ENCODE results near the gene PUM1. TPM values are rescaled to one million over a fixed set of nuclear protein-coding genes. Genes with fewer than 3 reads are reported as not detected.
"Not testable (repeated sequence)": the region's sequence is repeated elsewhere in the genome, so short reads cannot be mapped to it uniquely, and the experiment has no call there.

Gene PUM1
- total and polyA plus RNA-seq, 10 of the 15 experiments (the other 5 are each of a cell fraction or from before 2014, with no cell fraction given): 21.4 to 75.3 (median 42.4) TPM

DNA sequence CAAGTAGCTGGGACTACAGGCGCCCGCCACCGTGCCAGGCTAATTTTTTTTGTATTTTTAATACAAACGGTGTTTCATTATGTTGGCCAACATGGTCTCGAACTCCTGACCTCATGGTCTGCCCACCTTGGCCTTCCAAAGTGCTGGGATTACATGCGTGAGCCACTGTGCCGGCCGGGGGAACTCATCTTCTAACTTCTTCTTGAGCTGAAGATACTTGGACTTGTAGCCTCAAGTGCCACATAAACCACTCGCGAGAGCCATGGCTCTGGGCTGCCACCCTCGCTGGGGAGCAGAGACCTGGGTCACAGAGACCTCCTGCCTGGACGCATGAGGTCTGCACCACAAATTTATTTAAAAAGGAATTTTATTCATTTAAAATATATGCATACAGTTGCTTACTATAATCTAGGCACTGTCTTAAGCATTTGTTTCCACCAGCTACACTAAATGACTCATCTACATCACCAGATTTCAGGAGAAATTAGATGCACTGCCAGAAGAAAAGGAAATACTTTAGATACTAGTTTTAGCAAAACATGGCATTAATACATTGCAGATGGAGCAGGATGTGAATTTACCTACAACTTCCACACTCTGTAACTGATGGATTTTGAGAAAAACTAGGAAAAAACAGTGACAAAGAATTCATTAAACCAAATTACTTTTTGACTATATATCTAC, 29.9 kb upstream of the PUM1 start:
- ChIA-PET RAD21 (ENCODE audit: unreplicated experiment) (no interaction called here), POLR2A (interaction anchor here (1.0 kb wide), 1 partner anchor 30 kb away, joined by 3 read pairs; no protein-coding TSS in a partner anchor), CTCF (interaction anchor here (0.6 kb wide), 1 partner anchor 12 kb away, joined by 4 read pairs; no protein-coding TSS in a partner anchor), SMC1A (ENCODE audit: uncharacterized antibody, unreplicated experiment) (interaction anchor here (1.4 kb wide), 1 partner anchor 65 kb away, joined by 4 read pairs; no protein-coding TSS in a partner anchor)
- Histone ChIP-seq H3K79me2 (ENCODE audit: control insufficient read depth, insufficient read depth, low read length) (no peaks in the 10 kb centered on the region), H2AFZ (ENCODE audit: control insufficient read depth, low read depth, low read length) (no peak overlapping the region), H3K9me3 (replicated peaks; ENCODE audit: control insufficient read depth, insufficient read depth, low read length) (no peaks in the 10 kb centered on the region), H3K36me3 (ENCODE audit: control insufficient read depth in 2 of 2, insufficient read depth in 2 of 2, low read length in 1 of 2) (no peaks in the 10 kb centered on the region), H3K4me1 (ENCODE audit: control insufficient read depth, insufficient read depth, low read length) (no peaks in the 10 kb centered on the region), H3K9ac (ENCODE audit: control insufficient read depth, insufficient read depth, low read length) (no peak overlapping the region), H3K4me3 (no peak overlapping the region), H4K20me1 (ENCODE audit: control insufficient read depth, insufficient read depth) (no peaks in the 10 kb centered on the region), H3K27me3 (replicated peaks in 1 of 2; ENCODE audit: control insufficient read depth in 2 of 2, insufficient read depth in 2 of 2, low read length in 1 of 2) (no peaks in the 10 kb centered on the region), H3K4me2 (ENCODE audit: control insufficient read depth, insufficient read depth) (no peak overlapping the region), H3K27ac (ENCODE audit: control insufficient read depth, insufficient read depth) (no peak overlapping the region)
- DNase-seq (ENCODE audit: low read depth, low spot score): no peak
- WGBS (ENCODE audit: insufficient coverage, insufficient replicate concordance, low lambda C conversion rate, missing lambda C conversion rate): 51% methylated on average over 12 of the region's 12 CpGs
- no peak for ATAC-seq
- no peak for TF ChIP-seq DPF2 (IDR thresholded peaks at IDR 0.05)
- no peak for TF ChIP-seq CEBPB (IDR thresholded peaks at IDR 0.05; ENCODE audit: borderline replicate concordance in 1 of 2, low read depth in 2 of 2, low read length in 2 of 2)
- TF ChIP-seq BCL11A (IDR thresholded peaks at IDR 0.05; ENCODE audit: low read depth, low read length): no peak
- TF ChIP-seq PML (IDR thresholded peaks at IDR 0.05; ENCODE audit: low read length): no peak
- no peak for TF ChIP-seq POLR2A (IDR thresholded peaks at IDR 0.05; ENCODE audit: low read depth, low read length)
- TF ChIP-seq ESRRA (IDR thresholded peaks at IDR 0.05; ENCODE audit: low read length): no peak
- TF ChIP-seq EZH2 (IDR thresholded peaks at IDR 0.05; ENCODE audit: borderline replicate concordance, control insufficient read depth, low read depth, low read length): no peak
- no peak for TF ChIP-seq NR2C2 (IDR thresholded peaks at IDR 0.05; ENCODE audit: borderline replicate concordance, control insufficient read depth, insufficient read length, low read depth)
- TF ChIP-seq TARDBP (IDR thresholded peaks at IDR 0.05; ENCODE audit: borderline replicate concordance): no peak
- no peak for FAIRE-seq
- in situ Hi-C loops (cut with MboI): no loop called here
- intact Hi-C loops (cut with micrococcal nuclease; ENCODE audit: unreplicated experiment): no loop called here
- BruUV-seq (replicated peaks): no TSS peak

DNA sequence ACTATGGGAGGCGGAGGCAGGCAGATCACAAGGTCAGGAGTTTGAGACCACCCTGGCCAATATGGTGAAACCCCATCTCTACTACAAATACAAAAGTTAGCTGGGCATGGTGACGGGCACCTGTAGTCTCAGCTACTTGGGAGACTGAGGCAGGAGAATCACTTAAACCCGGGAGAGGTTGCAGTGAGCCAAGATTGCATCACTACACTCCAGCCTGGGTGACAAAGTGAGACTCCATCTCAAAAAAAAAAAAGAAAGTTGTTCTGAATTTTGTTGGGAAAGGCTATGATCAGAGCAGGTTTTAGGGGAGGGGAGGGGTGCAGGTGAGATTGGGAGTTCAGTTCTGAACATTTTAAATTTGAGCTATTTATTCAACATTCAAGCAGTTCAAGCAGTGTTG, 22.6 kb upstream of the PUM1 start:
- H3K9me3 ChIP-seq (replicated peaks; ENCODE audit: control insufficient read depth, insufficient read depth, low read length); H3K4me3 ChIP-seq; RAD21 ChIA-PET (ENCODE audit: unreplicated experiment); in situ Hi-C loops (cut with MboI); H3K4me1 ChIP-seq (ENCODE audit: control insufficient read depth, insufficient read depth, low read length); H3K27me3 ChIP-seq (replicated peaks in 1 of 2; ENCODE audit: control insufficient read depth in 2 of 2, insufficient read depth in 2 of 2, low read length in 1 of 2); BruUV-seq (replicated peaks); H3K79me2 ChIP-seq (ENCODE audit: control insufficient read depth, insufficient read depth, low read length); FAIRE-seq; DNase-seq (ENCODE audit: low read depth, low spot score); intact Hi-C loops (cut with micrococcal nuclease; ENCODE audit: unreplicated experiment); CTCF ChIA-PET; H2AFZ ChIP-seq (ENCODE audit: control insufficient read depth, low read depth, low read length); H3K9ac ChIP-seq (ENCODE audit: control insufficient read depth, insufficient read depth, low read length); H3K27ac ChIP-seq (ENCODE audit: control insufficient read depth, insufficient read depth); ATAC-seq; H4K20me1 ChIP-seq (ENCODE audit: control insufficient read depth, insufficient read depth); H3K36me3 ChIP-seq (ENCODE audit: control insufficient read depth in 2 of 2, insufficient read depth in 2 of 2, low read length in 1 of 2); H3K4me2 ChIP-seq (ENCODE audit: control insufficient read depth, insufficient read depth): not testable (repeated sequence)
- WGBS (ENCODE audit: insufficient coverage, insufficient replicate concordance, low lambda C conversion rate, missing lambda C conversion rate): 30% methylated on average over 3 of the region's 3 CpGs
- ChIA-PET SMC1A (ENCODE audit: uncharacterized antibody, unreplicated experiment) (interaction anchor here (0.5 kb wide), 1 partner anchor 58 kb away, joined by 3 read pairs; no protein-coding TSS in a partner anchor), POLR2A (interaction anchor here (0.5 kb wide), 1 partner anchor 31 kb away, joined by 4 read pairs; no protein-coding TSS in a partner anchor)

All from GM12878 (cell line).